ENCODE data around the gene TEK. TPM values are rescaled to one million over a fixed set of nuclear protein-coding genes. Genes with fewer than 3 reads are reported as not detected.

The TEK gene
- total and polyA plus RNA-seq, 2 experiments from 2014 or later: 2.0 to 5.6 TPM

GRCh38 chr9:27110181-27110580 lies 1.2 kb downstream of the TEK start:
- Histone ChIP-seq H3K27ac (no peak overlapping the region), H3K36me3 (replicated peaks; ENCODE audit: insufficient read depth, low read depth) (no peaks in the 10 kb centered on the region), H3K9me2 (replicated peaks; ENCODE audit: insufficient read depth) (no peaks in the 10 kb centered on the region), H4K20me1 (ENCODE audit: insufficient read depth, poor library complexity, severe bottlenecking) (no peaks in the 10 kb centered on the region), H2AFZ (no peak overlapping the region), H3K9me3 (ENCODE audit: low read depth) (no peaks in the 10 kb centered on the region), H3K4me1 (ENCODE audit: insufficient read depth) (peaks cover 7% of the 10 kb centered on the region), H3K79me2 (no peaks in the 10 kb centered on the region), H3K4me3 (no peak overlapping the region), H3K27me3 (no peaks in the 10 kb centered on the region), H3K4me2 (no peak overlapping the region)
- DNase-seq (ENCODE audit: low spot score): no peak
- no peak for TF ChIP-seq EZH2phosphoT487 (IDR thresholded peaks at IDR 0.05; ENCODE audit: low read depth, severe bottlenecking, unreplicated experiment)
- TF ChIP-seq EZH2 (IDR thresholded peaks at IDR 0.05; ENCODE audit: borderline replicate concordance): no peak
- TF ChIP-seq CTCF (IDR thresholded peaks at IDR 0.05; ENCODE audit: poor library complexity): no peak
- 69% methylated on average over 4 of the region's 4 CpGs for WGBS (ENCODE audit: low lambda C conversion rate, missing lambda C conversion rate)

GRCh38 chr9:27112235-27112634 lies 3.2 kb downstream of the TEK start:
- Histone ChIP-seq H3K27me3 (no peaks in the 10 kb centered on the region), H4K20me1 (ENCODE audit: insufficient read depth, poor library complexity, severe bottlenecking) (no peaks in the 10 kb centered on the region), H3K4me1 (ENCODE audit: insufficient read depth) (peaks cover 7% of the 10 kb centered on the region), H3K9me3 (ENCODE audit: low read depth) (no peaks in the 10 kb centered on the region), H3K36me3 (replicated peaks; ENCODE audit: insufficient read depth, low read depth) (no peaks in the 10 kb centered on the region), H3K79me2 (no peaks in the 10 kb centered on the region), H3K4me3 (no peak overlapping the region), H3K27ac (no peak overlapping the region), H3K9me2 (replicated peaks; ENCODE audit: insufficient read depth) (no peaks in the 10 kb centered on the region), H3K4me2 (no peak overlapping the region), H2AFZ (no peak overlapping the region)
- TF ChIP-seq EZH2 (IDR thresholded peaks at IDR 0.05; ENCODE audit: borderline replicate concordance) (no peak), EZH2phosphoT487 (IDR thresholded peaks at IDR 0.05; ENCODE audit: low read depth, severe bottlenecking, unreplicated experiment) (no peak), CTCF (IDR thresholded peaks at IDR 0.05; ENCODE audit: poor library complexity) (no peak)
- 81% methylated on average over 2 of the region's 2 CpGs for WGBS (ENCODE audit: low lambda C conversion rate, missing lambda C conversion rate)
- DNase-seq (ENCODE audit: low spot score): no peak

- Histone ChIP-seq H3K27me3 (no peaks in the 10 kb centered on the region), H3K4me1 (ENCODE audit: insufficient read depth) (no peaks in the 10 kb centered on the region), H3K79me2 (no peaks in the 10 kb centered on the region), H3K4me3 (no peak overlapping the region), H3K9me3 (ENCODE audit: low read depth) (no peaks in the 10 kb centered on the region), H3K9me2 (replicated peaks; ENCODE audit: insufficient read depth) (no peaks in the 10 kb centered on the region), H4K20me1 (ENCODE audit: insufficient read depth, poor library complexity, severe bottlenecking) (no peaks in the 10 kb centered on the region), H3K27ac (no peak overlapping the region), H3K4me2 (no peak overlapping the region), H3K36me3 (replicated peaks; ENCODE audit: insufficient read depth, low read depth) (no peaks in the 10 kb centered on the region), H2AFZ (no peak overlapping the region)
- peak; percentile 18 for DNase-seq (ENCODE audit: low spot score)
- TF ChIP-seq CTCF (IDR thresholded peaks at IDR 0.05; ENCODE audit: poor library complexity): no peak
- TF ChIP-seq EZH2 (IDR thresholded peaks at IDR 0.05; ENCODE audit: borderline replicate concordance): no peak
- no peak for TF ChIP-seq EZH2phosphoT487 (IDR thresholded peaks at IDR 0.05; ENCODE audit: low read depth, severe bottlenecking, unreplicated experiment)
- WGBS (ENCODE audit: low lambda C conversion rate, missing lambda C conversion rate): 59% methylated on average over 10 of the region's 10 CpGs
These were observed 8.6 kb downstream of the TEK start for GRCh38 chr9:27117489-27118135.
